Upper lobe of left lung (tissue), 4 donors: ENCODE measurements around the gene CDR2.

ENCODE experiments used
- EP300 ChIP-seq, 4 donors: sonication (generic); formaldehyde crosslinking; IDR thresholded peaks; one replicate each; pipeline ENCODE4 v1.5.1; 2017; ENCODE audit warnings: antibody characterized with exemption in 4 of 4, control low read depth in 2 of 4
- POLR2A ChIP-seq, 4 donors: fragments of 450-650 bp; IDR thresholded peaks; one replicate each; pipeline ENCODE4 v1.5.1; 2016 to 2017; ENCODE audit warnings: antibody characterized with exemption in 4 of 4, mild to moderate bottlenecking in 2 of 4
- POLR2AphosphoS5 ChIP-seq, 2 donors: sonication (generic); formaldehyde crosslinking; IDR thresholded peaks; one replicate each; pipeline ENCODE4 v1.5.1; 2017; ENCODE audit warnings: antibody characterized with exemption in 2 of 2
- TF ChIP-seq, protein P1 (sequence below), 6 experiments: fragments of 450-650 bp in 4 of 6; fragments of 200-600 bp in 2 of 6; sonication (generic) in 2 of 6; IDR thresholded peaks; one replicate each; pipeline ENCODE4 v1.5.1; 2016 to 2019; ENCODE audit warnings: antibody characterized with exemption in 6 of 6

GRCh38 chr16:22327446-22327775 lies 47.0 kb downstream of the CDR2 start:
- TF ChIP-seq POLR2AphosphoS5 (IDR thresholded peaks at IDR 0.05) (no peak), EP300 (IDR thresholded peaks at IDR 0.05) (no peak), POLR2A (IDR thresholded peaks at IDR 0.05) (no peak)
- TF ChIP-seq, protein P1, sequence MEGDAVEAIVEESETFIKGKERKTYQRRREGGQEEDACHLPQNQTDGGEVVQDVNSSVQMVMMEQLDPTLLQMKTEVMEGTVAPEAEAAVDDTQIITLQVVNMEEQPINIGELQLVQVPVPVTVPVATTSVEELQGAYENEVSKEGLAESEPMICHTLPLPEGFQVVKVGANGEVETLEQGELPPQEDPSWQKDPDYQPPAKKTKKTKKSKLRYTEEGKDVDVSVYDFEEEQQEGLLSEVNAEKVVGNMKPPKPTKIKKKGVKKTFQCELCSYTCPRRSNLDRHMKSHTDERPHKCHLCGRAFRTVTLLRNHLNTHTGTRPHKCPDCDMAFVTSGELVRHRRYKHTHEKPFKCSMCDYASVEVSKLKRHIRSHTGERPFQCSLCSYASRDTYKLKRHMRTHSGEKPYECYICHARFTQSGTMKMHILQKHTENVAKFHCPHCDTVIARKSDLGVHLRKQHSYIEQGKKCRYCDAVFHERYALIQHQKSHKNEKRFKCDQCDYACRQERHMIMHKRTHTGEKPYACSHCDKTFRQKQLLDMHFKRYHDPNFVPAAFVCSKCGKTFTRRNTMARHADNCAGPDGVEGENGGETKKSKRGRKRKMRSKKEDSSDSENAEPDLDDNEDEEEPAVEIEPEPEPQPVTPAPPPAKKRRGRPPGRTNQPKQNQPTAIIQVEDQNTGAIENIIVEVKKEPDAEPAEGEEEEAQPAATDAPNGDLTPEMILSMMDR (IDR thresholded peaks at IDR 0.05), result no peak
